ENCODE data around the gene BIRC6.
"Not testable (repeated sequence)": the region's sequence is repeated elsewhere in the genome, so short reads cannot be mapped to it uniquely, and the experiment has no call there.

BIRC6 gene

GRCh38 chr2:32522770-32523169, 165.9 kb downstream of the BIRC6 start:
- no peak for DNase-seq

- DNase-seq, result no peak
Observed at GRCh38 chr2:32523686-32524085, 166.9 kb downstream of the BIRC6 start.

DNA sequence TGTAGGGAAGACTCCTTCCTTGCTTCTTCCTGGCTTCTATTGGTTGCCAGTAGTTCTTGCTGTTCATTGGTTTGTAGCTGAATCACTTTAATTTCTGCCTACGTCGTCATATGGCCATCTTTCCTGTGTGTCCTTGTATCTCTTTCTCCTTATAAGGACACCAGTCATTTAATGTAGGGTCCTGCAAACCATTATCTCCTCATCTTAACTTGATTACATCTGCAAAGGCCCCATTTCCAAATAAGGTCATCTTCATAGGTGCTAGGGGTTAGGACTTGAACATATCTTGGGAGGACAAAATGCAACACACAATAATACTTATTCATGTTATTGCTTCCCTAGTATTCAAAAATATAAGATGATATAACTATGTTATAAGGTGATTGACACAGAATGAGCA, 175.5 kb downstream of the BIRC6 start:
- DNase-seq, result no peak

DNA sequence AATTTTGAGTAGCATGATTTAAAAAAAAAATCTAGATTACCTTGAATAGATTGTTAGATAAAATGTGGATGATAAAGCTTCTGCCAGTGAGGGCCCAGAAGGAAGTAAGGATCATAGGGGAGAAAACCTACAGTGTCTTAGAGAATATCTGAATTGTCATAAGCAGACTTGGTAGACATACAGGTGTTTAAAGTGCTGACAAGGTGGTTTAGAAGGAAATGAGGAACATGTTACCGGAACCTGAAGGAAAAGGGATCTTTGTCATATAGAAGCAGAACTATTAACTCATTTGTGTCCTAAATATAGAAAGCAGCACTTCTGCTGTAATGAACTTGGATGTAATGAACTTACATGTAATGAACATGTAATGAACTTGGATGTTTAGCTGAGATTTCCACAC, 176.1 kb downstream of the BIRC6 start:
- DNase-seq, result no peak

DNA sequence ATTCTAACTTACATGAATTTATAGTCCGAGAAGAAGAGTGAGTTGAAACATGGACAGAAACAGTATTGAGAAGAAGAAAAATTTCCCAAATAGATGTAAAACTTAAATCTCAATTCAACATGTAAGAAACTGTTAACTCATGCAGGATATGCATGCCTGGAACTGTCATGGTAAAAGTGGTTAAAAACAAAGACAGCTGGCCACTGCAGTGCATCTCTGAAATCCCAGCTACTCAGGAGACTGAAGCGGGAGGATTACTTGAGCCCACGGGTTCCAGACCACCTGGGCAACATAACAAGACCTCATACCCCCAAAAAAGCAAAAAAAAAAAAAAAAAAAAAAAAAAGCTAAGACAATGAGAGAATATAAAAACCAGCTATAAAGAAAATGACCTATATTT, 178.0 kb downstream of the BIRC6 start:
- no peak for DNase-seq

GRCh38 chr2:32538735-32539134, 181.9 kb downstream of the BIRC6 start:
- DNase-seq, result no peak

GRCh38 chr2:32552483-32552882, 195.7 kb downstream of the BIRC6 start:
- DNase-seq, result not testable (repeated sequence)

DNA sequence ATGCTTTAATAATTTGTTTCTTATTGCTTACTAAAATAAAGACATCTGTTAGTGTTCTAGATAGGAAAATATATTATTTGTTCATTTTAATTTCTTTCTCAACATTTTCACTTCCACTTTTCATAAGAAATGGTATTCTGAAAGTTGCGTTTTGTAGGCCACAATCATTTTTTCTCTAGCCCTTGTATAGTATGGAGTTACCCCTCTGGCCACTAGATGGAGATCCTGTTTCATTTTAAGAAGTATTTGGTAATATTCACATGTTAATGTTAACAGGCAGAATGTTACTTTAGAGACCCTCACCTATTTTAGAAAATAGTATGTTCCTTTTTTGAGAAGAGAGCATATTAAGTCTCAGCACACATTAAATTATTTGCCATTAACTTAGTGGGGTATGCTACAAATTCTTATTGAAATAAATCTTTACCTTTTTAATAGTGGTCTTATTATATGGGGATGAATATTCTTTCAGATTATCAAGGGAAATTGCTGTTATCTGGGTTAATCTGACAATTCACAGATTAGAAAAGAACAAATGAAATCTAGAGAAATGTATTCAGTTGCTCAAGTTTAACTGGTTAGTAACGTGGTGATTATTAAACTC, 197.1 kb downstream of the BIRC6 start:
- DNase-seq, result peak in 1 of 2 donors; percentile 53

DNA sequence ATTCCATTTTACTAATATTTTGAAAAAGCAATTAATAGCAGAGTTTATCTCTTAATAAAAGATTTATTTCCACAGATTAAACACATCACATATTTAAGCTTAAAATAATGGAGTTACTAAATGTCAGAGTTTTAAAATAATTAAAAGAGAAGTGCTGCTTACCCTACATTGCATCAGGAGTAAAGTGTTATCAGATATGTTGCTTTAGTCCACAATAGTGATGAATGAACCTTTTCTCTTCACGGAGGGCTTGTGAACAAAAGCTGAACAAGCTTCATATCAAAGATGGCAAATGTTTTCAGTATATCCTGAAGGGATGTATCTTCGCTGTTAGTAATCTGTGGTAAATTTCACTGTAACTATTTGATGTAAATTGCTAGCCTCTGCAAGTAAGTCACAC, 201.7 kb downstream of the BIRC6 start:
- no peak for DNase-seq

DNA sequence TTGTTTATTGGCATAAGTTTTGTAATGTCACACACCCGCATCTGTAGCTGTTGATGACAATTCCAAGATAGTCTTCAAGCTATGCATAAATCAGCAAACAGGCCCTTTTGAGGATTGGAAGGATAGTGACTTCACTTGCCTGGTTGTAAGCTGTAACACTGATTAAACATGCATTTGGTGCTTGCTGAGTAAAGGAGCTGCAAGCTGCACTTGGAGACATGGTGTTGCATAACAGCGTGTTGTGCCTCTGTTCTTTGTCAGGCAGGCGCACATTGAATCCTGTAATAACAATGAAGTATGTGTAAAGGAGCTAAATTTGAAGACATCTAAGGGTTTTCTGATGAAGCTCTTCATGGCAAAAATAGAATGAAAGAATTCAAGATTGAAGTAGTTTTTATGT, 202.3 kb downstream of the BIRC6 start:
- DNase-seq, result no peak

- no peak for DNase-seq
Observed at GRCh38 chr2:32562906-32563305, 206.1 kb downstream of the BIRC6 start.

DNA sequence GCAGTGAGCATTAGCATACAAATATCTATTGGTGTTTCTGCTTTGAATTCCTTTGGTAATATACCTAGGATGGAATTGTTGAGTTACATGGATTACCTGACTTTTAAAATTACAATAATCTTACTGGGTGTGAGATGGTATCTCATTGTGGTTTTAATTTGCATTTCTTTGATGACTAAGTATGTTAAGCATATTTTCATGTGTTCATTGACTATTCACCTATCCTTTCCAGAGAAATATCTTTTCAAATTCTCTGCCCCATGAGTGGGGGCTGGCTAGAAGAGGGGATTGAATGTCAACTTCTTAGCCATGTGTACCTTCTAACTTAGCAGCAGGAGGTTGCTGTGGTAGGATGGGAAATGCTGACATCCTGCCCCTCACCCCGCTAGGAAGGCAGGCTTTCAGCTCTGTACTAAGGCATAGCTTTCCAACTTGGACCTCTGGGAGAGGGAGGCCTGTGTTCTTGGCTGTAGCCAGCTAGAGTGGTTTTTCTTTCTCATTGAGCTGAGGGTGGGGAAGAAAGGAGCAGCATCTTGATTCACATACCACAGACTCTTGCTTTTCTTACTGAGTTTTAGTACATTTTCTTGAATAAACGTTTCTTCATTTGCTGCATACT, 207.7 kb downstream of the BIRC6 start:
- no peak for DNase-seq

- no peak for DNase-seq
Observed at GRCh38 chr2:32565902-32566301, 209.1 kb downstream of the BIRC6 start.

DNA sequence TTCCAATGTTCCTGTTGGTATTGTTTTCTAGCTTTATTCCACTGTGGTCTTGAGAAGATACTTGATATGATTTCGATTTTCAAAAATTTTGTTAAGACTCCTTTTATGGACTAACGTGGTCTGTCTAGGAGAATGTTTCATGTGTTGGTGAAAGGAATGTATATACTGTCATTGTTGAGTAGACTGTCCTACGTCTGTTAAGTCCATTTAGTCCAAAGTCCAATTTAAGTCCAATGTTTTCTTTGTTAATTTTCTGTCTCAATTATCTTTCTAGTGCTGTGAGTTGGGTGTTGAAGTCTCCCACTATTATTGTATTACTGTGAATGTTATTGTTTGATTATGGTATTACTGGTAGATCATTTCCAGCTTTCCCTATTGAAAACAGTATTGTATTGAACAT, 215.2 kb downstream of the BIRC6 start:
- no peak for DNase-seq

DNA sequence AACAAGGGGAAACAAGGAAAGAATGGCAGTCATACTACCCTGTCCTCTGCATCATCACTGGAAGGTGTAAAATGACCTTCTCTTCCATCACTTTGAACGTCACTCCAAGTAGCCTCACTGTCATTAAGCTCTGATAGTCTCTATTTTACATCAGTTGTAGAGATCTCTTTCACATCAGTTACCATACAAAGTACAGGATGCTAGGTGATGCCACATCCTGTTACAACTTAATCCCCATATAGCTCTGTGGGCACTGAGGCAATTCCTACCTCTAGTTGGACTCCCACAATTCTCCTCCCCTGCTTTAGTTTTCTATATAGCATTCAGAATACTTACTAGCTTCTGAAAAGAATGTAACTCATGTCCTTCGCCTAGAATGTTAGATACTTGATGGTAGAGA, 215.9 kb downstream of the BIRC6 start:
- peak in 1 of 2 donors; percentile 25 for DNase-seq

DNA sequence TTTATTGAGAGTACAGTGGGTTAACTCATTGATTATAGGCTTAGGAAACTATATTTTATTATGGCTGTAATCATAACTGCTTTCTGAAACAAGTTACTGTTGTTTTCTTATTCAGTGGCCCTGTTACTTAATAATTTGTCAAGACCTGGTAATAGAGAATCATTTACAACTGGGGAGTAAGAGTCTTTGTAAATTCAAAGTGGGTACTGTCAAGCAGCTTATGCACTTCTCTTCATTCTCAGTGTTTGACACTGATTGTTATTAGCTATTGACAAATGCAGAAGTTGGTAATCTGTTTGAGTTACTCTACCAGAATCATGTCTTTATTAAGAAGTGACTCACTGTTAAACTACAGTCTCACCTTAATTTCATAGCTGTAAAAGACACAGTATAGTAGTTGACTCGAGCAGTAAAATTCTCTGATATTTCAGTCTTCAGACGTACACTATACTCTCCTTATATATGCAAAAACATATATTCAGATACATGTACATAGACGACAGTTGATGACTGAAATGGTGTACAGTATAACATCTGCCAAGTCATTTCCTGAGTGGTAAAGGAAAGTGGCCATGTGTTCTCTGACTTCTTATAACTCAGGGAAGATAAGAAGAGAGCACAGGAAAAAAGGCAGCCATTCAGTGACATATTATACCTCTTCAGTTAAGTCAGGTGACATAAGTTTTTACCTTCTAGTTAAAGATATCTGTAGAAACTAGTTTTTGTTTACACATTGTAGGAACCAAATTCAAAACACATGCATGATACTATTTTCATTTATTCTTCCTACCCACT, 235.0 kb downstream of the BIRC6 start:
- DNase-seq, result peak in 1 of 2 donors; percentile 43

DNA sequence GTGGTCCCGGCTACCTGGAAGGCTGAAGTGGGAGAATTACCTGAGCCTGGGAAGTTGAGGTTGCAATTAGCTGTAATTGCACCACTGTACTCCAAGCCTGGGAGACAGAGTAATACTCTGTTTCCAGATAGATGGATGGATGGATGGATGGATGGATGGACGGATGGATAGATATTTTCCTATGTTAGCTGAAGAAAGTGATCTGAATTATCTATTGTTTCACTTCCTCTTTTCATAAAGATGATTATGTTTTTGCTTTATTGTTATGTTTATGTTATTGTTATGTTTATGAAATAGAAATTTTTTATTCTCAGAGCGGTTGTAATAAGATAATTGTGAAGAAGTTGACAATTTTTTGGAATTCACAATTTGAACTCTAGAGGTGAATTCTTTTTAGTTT, 237.8 kb downstream of the BIRC6 start:
- DNase-seq, result no peak

DNA sequence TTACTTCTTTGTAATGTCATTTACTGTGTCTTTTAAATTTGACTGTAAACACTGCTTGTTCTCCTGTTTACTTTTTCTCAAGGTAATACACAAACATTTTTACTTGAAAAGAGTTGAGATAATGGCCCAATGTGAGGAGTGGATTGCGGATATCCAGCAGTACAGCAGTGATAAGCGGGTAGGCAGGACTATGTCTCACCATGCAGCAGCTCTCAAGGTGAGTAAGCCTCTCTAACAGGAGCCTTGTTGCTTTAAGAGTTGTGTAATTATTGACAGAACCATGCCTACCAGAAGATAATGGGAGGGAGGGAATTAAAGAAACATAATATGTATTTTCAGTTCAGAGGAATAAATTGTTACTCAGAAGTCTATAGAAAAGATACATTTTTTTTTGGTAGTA, 254.5 kb downstream of the BIRC6 start:
- DNase-seq, result no peak

- DNase-seq, result no peak
Observed at GRCh38 chr2:32611771-32612170, 254.9 kb downstream of the BIRC6 start.

DNA sequence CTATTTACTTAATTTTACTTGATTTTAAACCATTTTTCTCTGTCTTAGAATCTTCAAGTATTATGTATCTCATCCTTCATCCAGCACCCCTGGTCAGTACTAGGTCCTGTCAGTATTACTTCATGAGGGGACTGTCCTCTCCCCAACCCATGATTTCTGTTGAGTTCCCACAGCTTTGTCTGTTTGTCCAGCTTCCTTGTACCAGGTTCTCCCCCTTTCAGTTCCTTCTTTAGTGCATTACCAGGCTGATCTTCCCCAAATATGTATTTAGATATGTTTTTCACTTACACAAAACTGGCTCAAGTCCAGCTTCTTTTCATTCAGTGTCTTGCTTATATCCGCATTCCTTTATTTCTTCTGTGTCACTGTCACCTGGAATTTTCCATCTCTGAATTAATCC, 257.3 kb downstream of the BIRC6 start:
- no peak for DNase-seq

GRCh38 chr2:32617599-32618189, 260.9 kb downstream of the BIRC6 start:
- no peak for DNase-seq

- DNase-seq, result no peak
Observed at GRCh38 chr2:32622570-32623310, 265.9 kb downstream of the BIRC6 start.

- no peak for DNase-seq
Observed at GRCh38 chr2:32623311-32623706, 266.5 kb downstream of the BIRC6 start.

Data from CD4-positive, alpha-beta T cell treated with Interferon alpha-2 for 1 hour (primary cell).